IMR-90 (cell line): ENCODE measurements around the gene OR4F6. TPM values are rescaled to one million over a fixed set of nuclear protein-coding genes. Genes with fewer than 3 reads are reported as not detected.

Source experiments
- ATAC-seq: fragments of 200-7000 bp; cut with Tn5 transposase; 2 replicates; pipeline ENCODE4 v1.9.1; 2020; ENCODE audit warnings: low read depth, mild to moderate bottlenecking, moderate library complexity
- BruUV-seq: library from RNA; stranded (reverse); fragments of 400-500 nt; replicated peaks from 2 replicates; lab custom pipeline; 2021; lab: Mats Ljungman, UMichigan
- CTCF ChIA-PET: fragments of 300-600 bp; formaldehyde crosslinking; extraction: SDS; loops from one replicate; lab custom pipeline; 2021; ENCODE audit warnings: antibody characterized with exemption; lab: Yijun Ruan, JAX
- POLR2A ChIA-PET: fragments of 300-600 bp; sonication (Branson Sonifier 250); formaldehyde crosslinking; loops from one replicate; lab custom pipeline; 2022; ENCODE audit warnings: antibody characterized with exemption; ENCODE audit not compliant: unreplicated experiment; lab: Charles Lee
- DNase-seq: peaks from one replicate; pipeline ENCODE4 v3.0.0; 2013
- H2AFZ ChIP-seq: replicated peaks from 2 replicates; pipeline ENCODE3; 2013; ENCODE audit warnings: low read length, mild to moderate bottlenecking; ENCODE audit not compliant: poor library complexity
- H2AK5ac ChIP-seq: 2 replicates; pipeline ENCODE4 v1.6.1; 2013; ENCODE audit warnings: low read depth, low read length, inconsistent platforms
- H2AK9ac ChIP-seq: replicated peaks from 2 replicates; pipeline ENCODE3; 2013; ENCODE audit warnings: mild to moderate bottlenecking, low read depth, low read length, moderate library complexity; ENCODE audit not compliant: poor library complexity
- H2BK120ac ChIP-seq: 2 replicates; pipeline ENCODE4 v1.6.1; 2013; ENCODE audit warnings: low read depth, low read length, inconsistent platforms
- H2BK15ac ChIP-seq: 3 replicates; pipeline ENCODE4 v1.6.1; 2013; ENCODE audit warnings: low read depth, low read length, inconsistent platforms
- H2BK20ac ChIP-seq: 2 replicates; pipeline ENCODE4 v1.6.1; 2013; ENCODE audit warnings: low read depth, mild to moderate bottlenecking, inconsistent platforms, low read length, moderate library complexity
- H2BK5ac ChIP-seq: 2 replicates; pipeline ENCODE4 v1.6.1; 2013; ENCODE audit warnings: mild to moderate bottlenecking, low read depth, low read length, inconsistent platforms; ENCODE audit not compliant: poor library complexity, severe bottlenecking
- H3K14ac ChIP-seq: replicated peaks from 2 replicates; pipeline ENCODE4 v1.6.1; 2013; ENCODE audit warnings: low read depth, low read length, inconsistent platforms
- H3K18ac ChIP-seq: 2 replicates; pipeline ENCODE4 v1.6.1; 2013; ENCODE audit warnings: low read depth, low read length, control low read depth
- H3K23ac ChIP-seq: 2 replicates; pipeline ENCODE4 v1.6.1; 2013; ENCODE audit warnings: low read depth, low read length, inconsistent platforms
- H3K27ac ChIP-seq: 2 replicates; pipeline ENCODE4 v1.5.1; 2013; ENCODE audit warnings: mild to moderate bottlenecking, control low read depth, low read length; ENCODE audit not compliant: insufficient read depth
- H3K27me3 ChIP-seq: 2 replicates; pipeline ENCODE4 v1.6.1; 2013; ENCODE audit warnings: low read length; ENCODE audit not compliant: control insufficient read depth, insufficient read depth
- H3K36me3 ChIP-seq: 2 replicates; pipeline ENCODE4 v1.6.1; 2013; ENCODE audit warnings: low read length, mixed read lengths; ENCODE audit not compliant: control insufficient read depth, insufficient read depth
- H3K4ac ChIP-seq: 2 replicates; pipeline ENCODE4 v1.6.1; 2013; ENCODE audit warnings: low read depth, low read length, inconsistent platforms
- H3K4me1 ChIP-seq: 2 replicates; pipeline ENCODE4 v1.6.1; 2013; ENCODE audit warnings: low read length, mixed read lengths; ENCODE audit not compliant: control insufficient read depth, insufficient read depth
- H3K4me2 ChIP-seq: 2 replicates; pipeline ENCODE4 v1.6.1; 2013; ENCODE audit warnings: low read depth, mild to moderate bottlenecking, control low read depth, low read length, moderate library complexity
- H3K4me3 ChIP-seq: 2 replicates; pipeline ENCODE4 v1.5.1; 2013; ENCODE audit warnings: low read depth, mild to moderate bottlenecking, control low read depth, low read length, moderate library complexity; ENCODE audit not compliant: insufficient read depth
- H3K56ac ChIP-seq: 2 replicates; pipeline ENCODE4 v1.6.1; 2013; ENCODE audit warnings: low read length, inconsistent platforms; ENCODE audit not compliant: insufficient read depth; ENCODE audit errors: extremely low read depth
- H3K79me1 ChIP-seq, 2 experiments: 2 replicates each; pipeline ENCODE4 v1.6.1; 2013; ENCODE audit warnings: low read length in 2 of 2, inconsistent platforms in 1 of 2, low read depth in 1 of 2
- H3K9ac ChIP-seq: 2 replicates; pipeline ENCODE4 v1.6.1; 2013; ENCODE audit warnings: low read depth, low read length, control low read depth
- H3K9me1 ChIP-seq: 2 replicates; pipeline ENCODE4 v1.6.1; 2013; ENCODE audit warnings: low read length, inconsistent platforms; ENCODE audit not compliant: insufficient read depth
- H3K9me3 ChIP-seq: 2 replicates; pipeline ENCODE4 v1.6.1; 2013; ENCODE audit warnings: low read length; ENCODE audit not compliant: control insufficient read depth, insufficient read depth
- H4K20me1 ChIP-seq: 2 replicates; pipeline ENCODE4 v1.6.1; 2013; ENCODE audit warnings: low read length, inconsistent platforms; ENCODE audit not compliant: insufficient read depth
- H4K5ac ChIP-seq: 2 replicates; pipeline ENCODE4 v1.6.1; 2013; ENCODE audit warnings: mild to moderate bottlenecking, low read depth, low read length, control low read depth
- H4K8ac ChIP-seq, 2 experiments: 2 replicates each; pipeline ENCODE4 v1.6.1; 2013; ENCODE audit warnings: low read depth in 2 of 2, low read length in 2 of 2, control low read depth in 1 of 2, inconsistent platforms in 1 of 2
- H4K91ac ChIP-seq: 2 replicates; pipeline ENCODE4 v1.6.1; 2013; ENCODE audit warnings: low read depth, low read length, inconsistent platforms; ENCODE audit not compliant: insufficient read depth
- CEBPB ChIP-seq: IDR thresholded peaks from 2 replicates; pipeline ENCODE4 v1.6.1; 2012; ENCODE audit warnings: low read depth, low read length, improper control_type of control experiment
- CHD1 ChIP-seq: IDR thresholded peaks from 2 replicates; pipeline ENCODE4 v1.6.1; 2012; ENCODE audit warnings: low read depth, low read length, improper control_type of control experiment
- WGBS, 2 experiments: methylation state at CpG; one replicate each; pipeline versions ENCODE4 v1.1.5 to v1.1.7; 2013; ENCODE audit warnings: missing lambda C conversion rate in 2 of 2; ENCODE audit not compliant: insufficient read length in 1 of 2; ENCODE audit errors: extremely low coverage in 2 of 2; 5-methylcytosine and 5-hydroxymethylcytosine counted together
- dilution Hi-C: fragments of 300-500 bp; cut with HindIII; formaldehyde crosslinking; loops from one replicate; pipeline ENCODE4 v1.14.3; 2018; ENCODE audit warnings: low sequenced_read_pairs; ENCODE audit not compliant: unreplicated experiment
- in situ Hi-C: fragments of 300-500 bp; cut with MboI; formaldehyde crosslinking; loops from 3 replicates; pipeline ENCODE4 v1.14.3; 2019; ENCODE audit warnings: low sequenced_read_pairs, inconsistent platforms, mixed read lengths
- intact Hi-C: fragments of 100-400 bp; cut with micrococcal nuclease; formaldehyde crosslinking; loops from 2 replicates; pipeline ENCODE4 v1.10.0; 2022
- polyA plus RNA-seq, 3 experiments: library from polyadenylated mRNA; depleted of rRNA; stranded (reverse); fragments of >200 nt; gene quantifications; 2 replicates each; pipeline ENCODE4 v1.2.3, GENCODE V29; 2012; ENCODE audit warnings: low replicate concordance in 1 of 3
- total RNA-seq: library from RNA; depleted of rRNA; stranded (reverse); fragments of >200 nt; gene quantifications from 2 replicates; pipeline ENCODE4 v1.2.3, GENCODE V29; 2012

Gene OR4F6
- total and polyA plus RNA-seq, 2 of the 4 experiments (the other 2 are of a cell fraction), result not detected

- Histone ChIP-seq H3K4me3 (no peak overlapping the region), H3K23ac (peak overlapping the region; percentile 7; the same call in 1 of the 2 replicates), H4K5ac (no peak overlapping the region), H2AK9ac (no peak overlapping the region), H2BK15ac (peak overlapping the region; percentile 33; the same call in 1 of the 3 replicates), H3K18ac (peak overlapping the region; percentile 33), H3K4me2 (peak overlapping the region; percentile 61; the same call in 1 of the 2 replicates), H2BK5ac (peak overlapping the region; percentile 92), H3K9me3 (no peaks in the 10 kb centered on the region), H3K14ac (no peak overlapping the region), H4K20me1 (no peaks in the 10 kb centered on the region), H3K9me1 (no peaks in the 10 kb centered on the region; the same call in 1 of the 2 replicates), H3K27ac (no peak overlapping the region; the same call in 1 of the 2 replicates), H4K8ac (peak overlapping the region in 1 of 2 experiments; percentile 83; a peak in 2 of 4 replicates), H2AFZ (no peak overlapping the region), H4K91ac (peak overlapping the region; percentile 13; the same call in 1 of the 2 replicates), H2BK120ac (peak overlapping the region; percentile 96), H3K36me3 (no peaks in the 10 kb centered on the region), H3K79me1 (no peaks in the 10 kb centered on the region), H3K9ac (no peak overlapping the region; the same call in 1 of the 2 replicates), H2AK5ac (no peak overlapping the region), H2BK20ac (peak overlapping the region; percentile 84), H3K4me1 (no peaks in the 10 kb centered on the region), H3K56ac (peak overlapping the region; percentile 83; the same call in 1 of the 2 replicates), H3K27me3 (no peaks in the 10 kb centered on the region), H3K4ac (peak overlapping the region; percentile 29; the same call in 1 of the 2 replicates)
- POLR2A ChIA-PET, result no interaction called here
- WGBS, 2 experiments, result no CpG with 5 or more reads among the region's 6 CpGs
- DNase-seq (peak; percentile 92), ATAC-seq (peak; percentile 94)
- in situ Hi-C loops, result no loop called here
- CTCF ChIA-PET, result interaction anchor here (0.7 kb wide), 1 partner anchor 18 kb away, joined by 10 read pairs; no protein-coding TSS in a partner anchor
- BruUV-seq, result no TSS peak
- intact Hi-C loops, result loop anchor here (1.0 kb wide), 1 partner anchor 13 kb away; no protein-coding TSS in a partner anchor
- dilution Hi-C loops, result no loop called here
- TF ChIP-seq CHD1 (no peak), CEBPB (0 out of 2 replicates have a peak, but pooled peaks have one; percentile 11)
Measured at GRCh38 chr15:101827257-101827656, 23.9 kb downstream of the OR4F6 start.
